Endothelial cell of umbilical vein (primary cell): ENCODE measurements around the gene CDC37L1. TPM values are rescaled to one million over a fixed set of nuclear protein-coding genes. Genes with fewer than 3 reads are reported as not detected.

Experiments used
- BruUV-seq: library from RNA; stranded (reverse); fragments of 400-500 nt; replicated peaks from 2 replicates; lab custom pipeline; 2021; lab: Mats Ljungman, UMichigan
- CTCF ChIA-PET: fragments of 300-600, 350-600 bp; sonication (Branson Sonifier 250); formaldehyde crosslinking; loops from one replicate; lab custom pipeline; 2021; ENCODE audit warnings: antibody characterized with exemption, inconsistent platforms; lab: Charles Lee
- POLR2A ChIA-PET: fragments of 300-600, 350-600 bp; sonication (Branson Sonifier 250); formaldehyde crosslinking; loops from one replicate; lab custom pipeline; 2021; ENCODE audit warnings: antibody characterized with exemption, inconsistent platforms; lab: Charles Lee
- DNase-seq: peaks from one replicate; pipeline ENCODE4 v3.0.0-alpha.2; 2011; ENCODE audit warnings: low read depth, low spot score
- FAIRE-seq: peaks from 2 replicates; lab custom pipeline; 2011; peaks lifted over from hg19 to GRCh38; lab: Jason Lieb, UNC
- H2AFZ ChIP-seq: 2 replicates; pipeline ENCODE4 v1.6.0; 2012; ENCODE audit warnings: low read depth, low read length, control low read depth, inconsistent platforms
- H3K27ac ChIP-seq: 2 replicates; pipeline ENCODE4 v1.5.1; 2011; ENCODE audit warnings: low read depth, mild to moderate bottlenecking, control low read depth, low read length, moderate library complexity; ENCODE audit not compliant: insufficient read depth
- H3K27me3 ChIP-seq, 2 experiments: 2 replicates each; pipeline versions ENCODE4 v1.6.0 to v1.6.1; 2011; ENCODE audit warnings: low read length in 2 of 2, mixed read lengths in 1 of 2; ENCODE audit not compliant: control insufficient read depth in 2 of 2, insufficient read depth in 2 of 2
- H3K36me3 ChIP-seq, 2 experiments: 2 replicates in 1 of 2; 3 replicates in 1 of 2; pipeline ENCODE4 v1.5.1; 2011; ENCODE audit warnings: low read length in 2 of 2, mild to moderate bottlenecking in 1 of 2, moderate library complexity in 1 of 2; ENCODE audit not compliant: control insufficient read depth in 2 of 2, insufficient read depth in 2 of 2; ENCODE audit errors: extremely low read depth in 1 of 2
- H3K4me1 ChIP-seq: 3 replicates; pipeline ENCODE4 v1.5.1; 2011; ENCODE audit warnings: mild to moderate bottlenecking, low read length; ENCODE audit not compliant: control insufficient read depth, insufficient read depth; ENCODE audit errors: extremely low read depth
- H3K4me2 ChIP-seq: 2 replicates; pipeline ENCODE4 v1.6.1; 2011; ENCODE audit warnings: low read length, control low read depth, mixed read lengths; ENCODE audit not compliant: insufficient read depth
- H3K4me3 ChIP-seq, 3 experiments: fragments of 200-600 bp in 1 of 3; sonication (generic), shearing (Covaris generic) in 1 of 3; replicated peaks in 1 of 3; 2 replicates each; pipeline ENCODE4 v1.5.1; 2011 to 2016; ENCODE audit warnings: control low read depth in 3 of 3, low read length in 3 of 3, mild to moderate bottlenecking in 2 of 3, inconsistent platforms in 1 of 3, low read depth in 1 of 3, moderate library complexity in 1 of 3; ENCODE audit not compliant: insufficient read depth in 1 of 3
- H3K79me2 ChIP-seq: 2 replicates; pipeline ENCODE4 v1.6.0; 2012; ENCODE audit warnings: low read length, inconsistent platforms; ENCODE audit not compliant: control insufficient read depth, insufficient read depth
- H3K9ac ChIP-seq: replicated peaks from 2 replicates; pipeline ENCODE3; 2011; ENCODE audit warnings: low read length, control low read depth; ENCODE audit not compliant: insufficient read depth; ENCODE audit errors: extremely low read depth
- H3K9me1 ChIP-seq: replicated peaks from 3 replicates; pipeline ENCODE4 v1.6.0; 2011; ENCODE audit warnings: mild to moderate bottlenecking, low read length; ENCODE audit not compliant: control insufficient read depth, insufficient read depth; ENCODE audit errors: extremely low read depth
- H3K9me3 ChIP-seq: replicated peaks from 2 replicates; pipeline ENCODE4 v1.5.1; 2012; ENCODE audit warnings: low read length, inconsistent platforms; ENCODE audit not compliant: control insufficient read depth, insufficient read depth
- H4K20me1 ChIP-seq: replicated peaks from 2 replicates; pipeline ENCODE3; 2011; ENCODE audit warnings: mild to moderate bottlenecking, low read length; ENCODE audit not compliant: control insufficient read depth, insufficient read depth; ENCODE audit errors: extremely low read depth
- CTCF ChIP-seq, 2 donors: IDR thresholded peaks; 1 replicate in 1 of 2; 2 replicates in 1 of 2; pipeline ENCODE4 v1.5.1; 2011; ENCODE audit warnings: low read length in 2 of 2, mild to moderate bottlenecking in 2 of 2, moderate library complexity in 2 of 2, control low read depth in 1 of 2, inconsistent platforms in 1 of 2, low read depth in 1 of 2; ENCODE audit not compliant: insufficient read depth in 1 of 2; ENCODE audit errors: extremely low read depth in 1 of 2
- EZH2 ChIP-seq: IDR thresholded peaks from 2 replicates; pipeline ENCODE4 v1.6.1; 2012; ENCODE audit warnings: borderline replicate concordance, low read depth, mild to moderate bottlenecking, moderate library complexity, low read length, inconsistent platforms; ENCODE audit not compliant: severe bottlenecking
- FOS ChIP-seq: IDR thresholded peaks from 2 replicates; pipeline ENCODE4 v1.6.1; 2011; ENCODE audit warnings: mild to moderate bottlenecking, low read length, moderate library complexity, borderline replicate concordance; ENCODE audit not compliant: insufficient read depth
- GATA2 ChIP-seq: IDR thresholded peaks from 2 replicates; pipeline ENCODE4 v1.7.0; 2011; ENCODE audit warnings: low read depth, mild to moderate bottlenecking, moderate library complexity, mixed read lengths, low read length; ENCODE audit not compliant: insufficient read length, insufficient read depth
- JUN ChIP-seq: IDR thresholded peaks from 2 replicates; pipeline ENCODE4 v1.6.1; 2011; ENCODE audit warnings: borderline replicate concordance, low read depth; ENCODE audit not compliant: insufficient read length, insufficient read depth
- MAX ChIP-seq: IDR thresholded peaks from 2 replicates; pipeline ENCODE4 v1.6.1; 2011; ENCODE audit not compliant: insufficient read depth, insufficient read length
- MYC ChIP-seq: IDR thresholded peaks from one replicate; pipeline ENCODE4 v1.6.1; 2011; ENCODE audit warnings: mild to moderate bottlenecking, low read depth, low read length
- POLR2A ChIP-seq: IDR thresholded peaks from 2 replicates; pipeline ENCODE4 v1.6.1; 2012; ENCODE audit warnings: low read depth, mild to moderate bottlenecking, control low read depth, low read length
- POLR2AphosphoS5 ChIP-seq: IDR thresholded peaks from 2 replicates; pipeline ENCODE4 v1.6.1; 2012; ENCODE audit warnings: low read depth, mild to moderate bottlenecking, control low read depth, low read length, moderate library complexity; ENCODE audit not compliant: insufficient read depth
- dilution Hi-C: fragments of 300-500 bp; cut with MboI; formaldehyde crosslinking; loops from one replicate; pipeline ENCODE4 v1.15.0; 2019; ENCODE audit warnings: low sequenced_read_pairs; ENCODE audit not compliant: extremely low pct_ligation_motif_present
- intact Hi-C: fragments of 100-400 bp; cut with micrococcal nuclease; formaldehyde crosslinking; loops from one replicate; pipeline ENCODE4 v1.10.0; 2022
- polyA plus RNA-seq, 4 experiments: library from polyadenylated mRNA; depleted of rRNA in 3 of 4; stranded (reverse) in 3 of 4; unstranded in 1 of 4; fragments of >200 nt; gene quantifications; 2 replicates each; pipeline versions ENCODE4 v1.2.1 to v1.2.3, GENCODE V29; 2011 to 2012; ENCODE audit warnings: missing spikeins in 1 of 4
- total RNA-seq: library from RNA; stranded (reverse); gene quantifications from 2 replicates; pipeline ENCODE4 v1.2.3, GENCODE V29; 2021

Gene CDC37L1
- total and polyA plus RNA-seq, 2 donors (not counting 3 experiments of a cell fraction or from before 2014, with no cell fraction given), result 2.6 to 6.8 TPM

GRCh38 chr9:4656621-4657020 lies 22.7 kb upstream of the CDC37L1 start:
- no peaks in the 10 kb centered on the region for H4K20me1 ChIP-seq
- dilution Hi-C loops, result no loop called here
- no peak overlapping the region for H3K9ac ChIP-seq
- ChIA-PET POLR2A (no interaction called here), CTCF (interaction anchor here (1.2 to 1.3 kb wide), 2 partner anchors 52 to 290 kb away, joined by 3 to 4 read pairs; no protein-coding TSS in a partner anchor)
- FAIRE-seq (no peak), DNase-seq (no peak)
- no peak overlapping the region for H3K4me2 ChIP-seq
- H3K4me3 ChIP-seq, result no peak overlapping the region
- no peaks in the 10 kb centered on the region for H3K36me3 ChIP-seq
- no peaks in the 10 kb centered on the region for H3K27me3 ChIP-seq
- TF ChIP-seq POLR2AphosphoS5, result no peak
- no peak overlapping the region for H3K27ac ChIP-seq
- no TSS peak for BruUV-seq
- H3K4me1 ChIP-seq, result peaks cover 3% of the 10 kb centered on the region
- intact Hi-C loops, result no loop called here
- no peaks in the 10 kb centered on the region for H3K9me3 ChIP-seq
- H3K9me1 ChIP-seq, result no peaks in the 10 kb centered on the region
- H3K79me2 ChIP-seq, result no peaks in the 10 kb centered on the region
- no peak overlapping the region for H2AFZ ChIP-seq

GRCh38 chr9:4657426-4658159 lies 21.8 kb upstream of the CDC37L1 start:
- Histone ChIP-seq H3K4me1 (peaks cover 7% of the 10 kb centered on the region), H4K20me1 (no peaks in the 10 kb centered on the region), H3K79me2 (no peaks in the 10 kb centered on the region), H3K27ac (no peak overlapping the region), H3K9me1 (no peaks in the 10 kb centered on the region), H3K9me3 (no peaks in the 10 kb centered on the region), H3K36me3 (no peaks in the 10 kb centered on the region), H3K9ac (no peak overlapping the region), H3K27me3 (no peaks in the 10 kb centered on the region), H2AFZ (no peak overlapping the region), H3K4me2 (no peak overlapping the region), H3K4me3 (no peak overlapping the region)
- CTCF ChIA-PET, result interaction anchor here (1.3 kb wide), 1 partner anchor 53 kb away, joined by 3 read pairs; no protein-coding TSS in a partner anchor
- FAIRE-seq (no peak), DNase-seq (no peak)
- dilution Hi-C loops (no loop called here), intact Hi-C loops (no loop called here)
- BruUV-seq, result no TSS peak
- TF ChIP-seq POLR2AphosphoS5 (no peak), EZH2 (no peak), CTCF (IDR thresholded peaks at IDR 0.05; ENCODE audit: extremely low read depth in 1 of 2, insufficient read depth in 1 of 2, low read depth in 1 of 2, low read length in 2 of 2) (no peak), FOS (no peak), MYC (no peak), POLR2A (no peak), MAX (no peak), GATA2 (no peak), JUN (no peak)
- POLR2A ChIA-PET, result no interaction called here
